SH-SY5Y (cell line): Measurements from ENCODE around the gene TTC28.
A peak's percentile ranks its signal among the peaks of the same experiment; 100 is the strongest.

ENCODE experiments used
- GATA2 ChIP-seq: IDR thresholded peaks from 2 replicates; pipeline ENCODE4 v1.6.1; 2011; ENCODE audit warnings: mild to moderate bottlenecking, low read depth, low read length
- GATA3 ChIP-seq: IDR thresholded peaks from 2 replicates; pipeline ENCODE4 v1.6.1; 2011; ENCODE audit warnings: low read depth, mild to moderate bottlenecking, low read length, moderate library complexity

TTC28 gene

GRCh38 chr22:28029201-28029948 lies 650.3 kb downstream of the TTC28 start:
- TF ChIP-seq GATA2 (no peak), GATA3 (no peak)

- TF ChIP-seq GATA2 = peak; percentile 70
- TF ChIP-seq GATA3 = no peak; the same call in 1 of the 2 replicates
These were observed 651.9 kb downstream of the TTC28 start for GRCh38 chr22:28027453-28028448.

- TF ChIP-seq GATA3 = no peak
- TF ChIP-seq GATA2 = no peak
These were observed 653.6 kb downstream of the TTC28 start for GRCh38 chr22:28025866-28026575.

GRCh38 chr22:28025333-28025732 lies 654.3 kb downstream of the TTC28 start:
- no peak for TF ChIP-seq GATA3
- TF ChIP-seq GATA2 = peak; percentile 92

- TF ChIP-seq GATA2 = peak; percentile 84
- TF ChIP-seq GATA3 = no peak
These were observed 655.2 kb downstream of the TTC28 start for GRCh38 chr22:28024422-28024888.

GRCh38 chr22:28023774-28024173 lies 655.9 kb downstream of the TTC28 start:
- TF ChIP-seq GATA3 (no peak), GATA2 (no peak)

- TF ChIP-seq GATA2 (no peak), GATA3 (no peak)
These were observed 656.6 kb downstream of the TTC28 start for GRCh38 chr22:28023036-28023435.

GRCh38 chr22:28021998-28022660 lies 657.5 kb downstream of the TTC28 start:
- no peak for TF ChIP-seq GATA3
- TF ChIP-seq GATA2 = no peak

- TF ChIP-seq GATA2 (no peak), GATA3 (no peak)
These were observed 658.3 kb downstream of the TTC28 start for GRCh38 chr22:28021116-28021997.

- TF ChIP-seq GATA2 = 0 out of 2 replicates have a peak, but pooled peaks have one; percentile 20
- TF ChIP-seq GATA3 = no peak
These were observed 659.5 kb downstream of the TTC28 start for GRCh38 chr22:28019881-28020861.

- TF ChIP-seq GATA2 = no peak
- TF ChIP-seq GATA3 = no peak
These were observed 660.3 kb downstream of the TTC28 start for GRCh38 chr22:28019360-28019759.
